Keratinocyte (primary cell): ENCODE measurements around the gene GSTM2.
"Not testable (repeated sequence)": the region's sequence is repeated elsewhere in the genome, so short reads cannot be mapped to it uniquely, and the experiment has no call there.

ENCODE experiments used
- CTCF ChIP-seq, 3 experiments: IDR thresholded peaks in 1 of 3; conservative IDR thresholded peaks in 1 of 3; optimal IDR thresholded peaks in 1 of 3; 2 replicates in 2 of 3; 3 replicates in 1 of 3; pipeline versions ENCODE3 to v1.5.1; 2011; ENCODE audit warnings: low read length in 3 of 3, mild to moderate bottlenecking in 3 of 3, moderate library complexity in 2 of 3, control low read depth in 1 of 3, inconsistent platforms in 1 of 3; ENCODE audit not compliant: insufficient read depth in 2 of 3; ENCODE audit errors: extremely low read depth in 1 of 3
- EZH2 ChIP-seq: IDR thresholded peaks from one replicate; pipeline ENCODE4 v1.6.1; 2012; ENCODE audit warnings: inconsistent platforms, mild to moderate bottlenecking, low read length, moderate library complexity

DNA sequence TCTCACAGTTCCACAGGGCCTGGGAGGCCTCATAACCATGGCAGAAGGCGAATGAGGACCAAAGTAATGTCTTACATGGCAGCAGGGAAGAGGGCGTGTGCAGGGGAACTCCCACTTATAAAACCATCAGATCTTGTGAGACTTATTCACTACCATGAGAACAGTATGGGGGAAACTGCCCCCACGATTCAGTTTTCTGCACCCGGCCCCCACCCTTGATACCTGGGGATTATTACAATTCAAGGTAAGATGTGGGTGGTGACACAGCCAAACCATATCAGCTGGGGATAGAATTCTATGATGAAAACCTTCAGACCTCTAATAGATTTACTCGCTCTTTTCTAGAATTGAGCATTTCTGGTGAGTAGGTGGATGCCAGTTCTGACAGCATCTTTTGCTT, 26.5 kb downstream of the GSTM2 start:
- TF ChIP-seq CTCF (optimal IDR thresholded peaks at IDR 0.05 in 1 of 3, IDR thresholded peaks at IDR 0.05 in 1 of 3, conservative IDR thresholded peaks at IDR 0.05 in 1 of 3; ENCODE audit: extremely low read depth in 1 of 3, insufficient read depth in 2 of 3, low read length in 3 of 3); EZH2: not testable (repeated sequence)
